SH-SY5Y (cell line): ENCODE data around the gene RNF157.

Experiments
- GATA2 ChIP-seq: IDR thresholded peaks from 2 replicates; pipeline ENCODE4 v1.6.1; 2011; ENCODE audit warnings: mild to moderate bottlenecking, low read depth, low read length
- GATA3 ChIP-seq: IDR thresholded peaks from 2 replicates; pipeline ENCODE4 v1.6.1; 2011; ENCODE audit warnings: low read depth, mild to moderate bottlenecking, low read length, moderate library complexity

RNF157 gene

GRCh38 chr17:76107509-76107908 is 132.8 kb downstream of the RNF157 start:
- TF ChIP-seq GATA2 (no peak), GATA3 (no peak)

GRCh38 chr17:76106703-76107102 is 133.6 kb downstream of the RNF157 start:
- TF ChIP-seq GATA2 (no peak), GATA3 (no peak)

GRCh38 chr17:76104896-76105231 is 135.4 kb downstream of the RNF157 start:
- no peak for TF ChIP-seq GATA3
- TF ChIP-seq GATA2, result no peak

- TF ChIP-seq GATA2 (no peak), GATA3 (no peak)
Observed at GRCh38 chr17:76104140-76104895, 136.0 kb downstream of the RNF157 start.

- TF ChIP-seq GATA3 (no peak), GATA2 (no peak)
Observed at GRCh38 chr17:76103274-76104139, 136.8 kb downstream of the RNF157 start, which contains the start of gene EXOC7. Gene EXOC7 (minus strand): TSS chr17:76103787. CDS start chr17:76103692, 95 bp downstream.

- TF ChIP-seq GATA2 (no peak), GATA3 (no peak)
Observed at GRCh38 chr17:76102944-76103273, 137.4 kb downstream of the RNF157 start.

GRCh38 chr17:76097716-76098295 is 142.5 kb downstream of the RNF157 start:
- TF ChIP-seq GATA2 (no peak), GATA3 (no peak)

- TF ChIP-seq GATA3 (no peak), GATA2 (no peak)
Observed at GRCh38 chr17:76095943-76096342, 144.3 kb downstream of the RNF157 start.

- TF ChIP-seq GATA2 (no peak), GATA3 (no peak)
Observed at GRCh38 chr17:76094046-76094445, 146.2 kb downstream of the RNF157 start.

GRCh38 chr17:76092526-76093413 is 147.5 kb downstream of the RNF157 start:
- TF ChIP-seq GATA3, result no peak
- TF ChIP-seq GATA2, result no peak
